Measurements from ENCODE around the gene CPLX3. TPM values are rescaled to one million over a fixed set of nuclear protein-coding genes. Genes with fewer than 3 reads are reported as not detected.

Gene CPLX3
- polyA plus RNA-seq, 3 donors = 0.12 TPM; not detected in 2

DNA sequence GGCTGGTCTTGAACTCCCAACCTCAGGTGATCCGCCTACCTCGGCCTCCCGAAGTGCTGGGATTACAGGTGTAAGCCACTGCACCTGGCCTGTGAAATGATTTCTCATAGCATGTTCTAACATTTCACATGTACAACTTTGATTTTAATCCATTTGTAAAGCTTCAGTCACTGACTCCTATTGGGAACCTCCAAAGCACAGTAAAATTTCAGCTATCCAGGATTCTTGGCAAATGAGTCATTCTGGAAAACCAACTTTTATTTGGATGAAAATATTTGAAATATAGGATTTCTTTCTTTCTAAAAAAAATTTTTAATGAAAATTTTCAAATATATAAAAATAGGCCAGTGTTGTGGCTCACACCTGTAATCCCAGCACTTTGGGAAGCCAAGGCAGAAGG, 16.5 kb upstream of the CPLX3 start:
- Histone ChIP-seq H3K4me1 (ENCODE audit: control insufficient read depth in 1 of 2, insufficient read depth in 2 of 2, low read length in 2 of 2) (no peaks in the 10 kb centered on the region), H3K4me3 (replicated peaks in 1 of 3; ENCODE audit: low read depth in 2 of 3, low read length in 3 of 3) (no peak overlapping the region), H3K27me3 (ENCODE audit: control insufficient read depth in 2 of 2, insufficient read depth in 2 of 2, low read length in 2 of 2) (no peaks in the 10 kb centered on the region), H2AFZ (ENCODE audit: insufficient read depth, low read depth, low read length, poor library complexity, severe bottlenecking) (no peak overlapping the region), H3K9ac (ENCODE audit: insufficient read depth, low read length, poor library complexity, severe bottlenecking) (no peak overlapping the region), H3K79me2 (ENCODE audit: insufficient read depth, low read length) (no peaks in the 10 kb centered on the region), H4K20me1 (ENCODE audit: insufficient read depth, low read length) (peaks cover 4% of the 10 kb centered on the region), H3K36me3 (replicated peaks in 1 of 2; ENCODE audit: control insufficient read depth in 1 of 2, insufficient read depth in 2 of 2, low read length in 2 of 2) (no peaks in the 10 kb centered on the region), H3K9me3 (replicated peaks in 1 of 2; ENCODE audit: control insufficient read depth in 1 of 2, insufficient read depth in 1 of 2, low read length in 2 of 2) (no peaks in the 10 kb centered on the region), H3K27ac (ENCODE audit: low read depth in 1 of 2, low read length in 2 of 2) (no peak overlapping the region), H3K4me2 (replicated peaks; ENCODE audit: extremely low read depth, low read length, poor library complexity, severe bottlenecking) (no peak overlapping the region)
- H3K27ac Mint-ChIP-seq = no peak overlapping the region
- H3K4me1 Mint-ChIP-seq = peaks cover 3% of the 10 kb centered on the region
- DNase-seq = no peak
- H3K27me3 Mint-ChIP-seq (ENCODE audit: low read depth in 3 of 3) = peaks cover 2 to 10% (median 4%) of the 10 kb centered on the region in 3 donors
- TF ChIP-seq, protein P1, sequence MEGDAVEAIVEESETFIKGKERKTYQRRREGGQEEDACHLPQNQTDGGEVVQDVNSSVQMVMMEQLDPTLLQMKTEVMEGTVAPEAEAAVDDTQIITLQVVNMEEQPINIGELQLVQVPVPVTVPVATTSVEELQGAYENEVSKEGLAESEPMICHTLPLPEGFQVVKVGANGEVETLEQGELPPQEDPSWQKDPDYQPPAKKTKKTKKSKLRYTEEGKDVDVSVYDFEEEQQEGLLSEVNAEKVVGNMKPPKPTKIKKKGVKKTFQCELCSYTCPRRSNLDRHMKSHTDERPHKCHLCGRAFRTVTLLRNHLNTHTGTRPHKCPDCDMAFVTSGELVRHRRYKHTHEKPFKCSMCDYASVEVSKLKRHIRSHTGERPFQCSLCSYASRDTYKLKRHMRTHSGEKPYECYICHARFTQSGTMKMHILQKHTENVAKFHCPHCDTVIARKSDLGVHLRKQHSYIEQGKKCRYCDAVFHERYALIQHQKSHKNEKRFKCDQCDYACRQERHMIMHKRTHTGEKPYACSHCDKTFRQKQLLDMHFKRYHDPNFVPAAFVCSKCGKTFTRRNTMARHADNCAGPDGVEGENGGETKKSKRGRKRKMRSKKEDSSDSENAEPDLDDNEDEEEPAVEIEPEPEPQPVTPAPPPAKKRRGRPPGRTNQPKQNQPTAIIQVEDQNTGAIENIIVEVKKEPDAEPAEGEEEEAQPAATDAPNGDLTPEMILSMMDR (IDR thresholded peaks at IDR 0.05) = no peak
- WGBS (ENCODE audit: insufficient coverage) = 80% methylated on average over 1 of the region's 3 CpGs
- intact Hi-C loops (cut with micrococcal nuclease) = loop anchor here (10.0 kb wide), 1 partner anchor 175 kb away; no protein-coding TSS in a partner anchor
- no peak overlapping the region for H3K4me3 Mint-ChIP-seq
- H3K36me3 Mint-ChIP-seq = no peaks in the 10 kb centered on the region
- no peaks in the 10 kb centered on the region for H3K9me3 Mint-ChIP-seq

DNA sequence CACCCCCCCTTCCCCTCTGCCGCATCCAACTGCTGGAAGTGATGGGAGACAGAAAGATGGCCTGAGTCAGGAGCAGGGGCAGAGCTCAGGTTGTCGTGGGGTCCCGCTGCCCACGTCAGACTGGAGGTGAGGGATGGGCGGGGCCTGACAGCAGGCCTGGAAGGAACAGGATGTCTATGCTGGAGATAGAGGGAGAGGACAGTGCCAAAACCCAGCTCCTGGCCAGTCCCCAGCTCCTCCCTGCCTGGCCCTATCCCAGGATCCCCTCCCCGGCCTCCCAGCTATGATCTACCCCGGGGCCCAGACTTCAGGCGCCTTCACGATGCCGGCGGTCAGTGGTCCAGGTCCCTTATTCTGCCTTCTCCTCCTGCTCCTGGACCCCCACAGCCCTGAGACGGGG, 13.9 kb upstream of the CPLX3 start, which contains the start of gene LMAN1L:
Gene LMAN1L (plus strand): TSS at position 303 of the 400 bp plus-strand sequence. CDS start 20 bp downstream, at position 323.
- no peaks in the 10 kb centered on the region for H3K36me3 ChIP-seq (replicated peaks in 1 of 2; ENCODE audit: control insufficient read depth in 1 of 2, insufficient read depth in 2 of 2, low read length in 2 of 2)
- no peak within 1 kb of the TSS for H3K4me2 ChIP-seq (replicated peaks; ENCODE audit: extremely low read depth, low read length, poor library complexity, severe bottlenecking)
- no peak within 1 kb of the TSS for H2AFZ ChIP-seq (ENCODE audit: insufficient read depth, low read depth, low read length, poor library complexity, severe bottlenecking)
- H3K9ac ChIP-seq (ENCODE audit: insufficient read depth, low read length, poor library complexity, severe bottlenecking) = no peak within 1 kb of the TSS
- H3K4me1 Mint-ChIP-seq = peaks cover 9% of the 10 kb centered on the region
- H3K4me3 ChIP-seq (replicated peaks in 1 of 3; ENCODE audit: low read depth in 2 of 3, low read length in 3 of 3) = no peak within 1 kb of the TSS
- H3K27me3 ChIP-seq (ENCODE audit: control insufficient read depth in 2 of 2, insufficient read depth in 2 of 2, low read length in 2 of 2) = no peaks in the 10 kb centered on the region
- H3K4me3 Mint-ChIP-seq = no peak within 1 kb of the TSS
- TF ChIP-seq, protein P1 (IDR thresholded peaks at IDR 0.05) = no peak
- intact Hi-C loops (cut with micrococcal nuclease) = no loop called here
- H3K4me1 ChIP-seq (ENCODE audit: control insufficient read depth in 1 of 2, insufficient read depth in 2 of 2, low read length in 2 of 2) = no peaks in the 10 kb centered on the region
- H3K9me3 Mint-ChIP-seq = peaks cover 0 to 3% (median 0%) of the 10 kb centered on the region in 7 donors
- no peaks in the 10 kb centered on the region for H3K36me3 Mint-ChIP-seq
- DNase-seq = no peak
- no peaks in the 10 kb centered on the region for H3K79me2 ChIP-seq (ENCODE audit: insufficient read depth, low read length)
- H3K27ac Mint-ChIP-seq = no peak within 1 kb of the TSS
- H3K27ac ChIP-seq (ENCODE audit: low read depth in 1 of 2, low read length in 2 of 2) = no peak within 1 kb of the TSS
- H3K27me3 Mint-ChIP-seq (ENCODE audit: low read depth in 3 of 3) = peaks cover 2 to 13% (median 4%) of the 10 kb centered on the region in 3 donors
- WGBS (ENCODE audit: insufficient coverage) = 92% methylated on average over 7 of the region's 12 CpGs
- no peaks in the 10 kb centered on the region for H3K9me3 ChIP-seq (replicated peaks in 1 of 2; ENCODE audit: control insufficient read depth in 1 of 2, insufficient read depth in 1 of 2, low read length in 2 of 2)
- no peaks in the 10 kb centered on the region for H4K20me1 ChIP-seq (ENCODE audit: insufficient read depth, low read length)
